Caco-2 (cell line): ENCODE data around the gene MDP1. TPM values are rescaled to one million over a fixed set of nuclear protein-coding genes. Genes with fewer than 3 reads are reported as not detected.

Experiments used
- BruUV-seq: library from RNA; stranded (reverse); fragments of 400-500 nt; replicated peaks from 2 replicates; lab custom pipeline; 2021; lab: Mats Ljungman, UMichigan
- CTCF ChIA-PET: fragments of 300-600 bp; sonication (Branson Sonifier 250); formaldehyde crosslinking; loops from one replicate; lab custom pipeline; 2022; ENCODE audit warnings: antibody characterized with exemption; lab: Charles Lee
- POLR2A ChIA-PET: fragments of 300-600 bp; sonication (Branson Sonifier 250); formaldehyde crosslinking; loops from one replicate; lab custom pipeline; 2022; ENCODE audit warnings: antibody characterized with exemption; lab: Charles Lee
- DNase-seq, 2 experiments: peaks; one replicate each; pipeline versions ENCODE4 v3.0.0 to v3.0.0-alpha.2; 2020 to 2022
- H3K27me3 ChIP-seq: replicated peaks from 2 replicates; pipeline ENCODE4 v1.6.0; 2011; ENCODE audit warnings: low read length; ENCODE audit not compliant: control insufficient read depth, insufficient read depth
- H3K36me3 ChIP-seq: 2 replicates; pipeline ENCODE4 v1.5.1; 2011; ENCODE audit warnings: low read length; ENCODE audit not compliant: control insufficient read depth, insufficient read depth
- H3K4me1 ChIP-seq: fragments of 250-450 bp; sonication (Bioruptor Pico); 2 replicates; pipeline ENCODE4 v1.5.1; 2020; ENCODE audit warnings: mild to moderate bottlenecking
- H3K4me3 ChIP-seq: 2 replicates; pipeline ENCODE4 v1.5.1; 2011; ENCODE audit warnings: low read depth, mild to moderate bottlenecking, control low read depth, low read length
- H3K9me3 ChIP-seq: fragments of 250-450 bp; sonication (Bioruptor Pico); 2 replicates; pipeline ENCODE4 v1.5.1; 2020; ENCODE audit warnings: mild to moderate bottlenecking, moderate library complexity
- H3K27ac Mint-ChIP-seq: one replicate; pipeline ENCODE4 v1.8.0; 2022; ENCODE audit warnings: mixed read lengths; ENCODE audit not compliant: unreplicated experiment
- H3K27me3 Mint-ChIP-seq: one replicate; pipeline ENCODE4 v1.8.0; 2022; ENCODE audit warnings: mixed read lengths; ENCODE audit not compliant: insufficient read depth, unreplicated experiment
- H3K36me3 Mint-ChIP-seq: one replicate; pipeline ENCODE4 v1.8.0; 2022; ENCODE audit warnings: mild to moderate bottlenecking, mixed read lengths; ENCODE audit not compliant: insufficient read depth, unreplicated experiment
- H3K4me1 Mint-ChIP-seq: one replicate; pipeline ENCODE4 v1.8.0; 2022; ENCODE audit warnings: low read depth, mixed read lengths; ENCODE audit not compliant: unreplicated experiment
- H3K4me3 Mint-ChIP-seq: one replicate; pipeline ENCODE4 v1.8.0; 2022; ENCODE audit warnings: mild to moderate bottlenecking, moderate library complexity, mixed read lengths; ENCODE audit not compliant: unreplicated experiment
- H3K9me3 Mint-ChIP-seq: one replicate; pipeline ENCODE4 v1.8.0; 2022; ENCODE audit warnings: mixed read lengths; ENCODE audit not compliant: unreplicated experiment
- CTCF ChIP-seq, 2 experiments: fragments of 200-600 bp in 1 of 2; IDR thresholded peaks; 1 replicate in 1 of 2; 2 replicates in 1 of 2; pipeline versions ENCODE4 v1.5.1 to v1.8.0; 2011 to 2022; ENCODE audit warnings: antibody characterized with exemption in 1 of 2, control low read depth in 1 of 2, inconsistent platforms in 1 of 2, low read depth in 1 of 2, low read length in 1 of 2, mild to moderate bottlenecking in 1 of 2, moderate library complexity in 1 of 2; ENCODE audit not compliant: insufficient read depth in 1 of 2, severe bottlenecking in 1 of 2, unreplicated experiment in 1 of 2
- intact Hi-C: fragments of 100-400 bp; cut with micrococcal nuclease; formaldehyde crosslinking; loops from one replicate; pipeline ENCODE4 v1.10.0; 2022; ENCODE audit not compliant: unreplicated experiment
- total RNA-seq: library from RNA; stranded (reverse); gene quantifications from 2 replicates; pipeline ENCODE4 v1.2.3, GENCODE V29; 2022

Gene MDP1
- total RNA-seq, 1 experiment from 2014 or later: 20.5 TPM

GRCh38 chr14:24238123-24238522, 22.3 kb upstream of the MDP1 start:
- BruUV-seq: no TSS peak
- H3K27ac Mint-ChIP-seq: peak overlapping the region; percentile 61
- TF ChIP-seq CTCF (IDR thresholded peaks at IDR 0.05; ENCODE audit: insufficient read depth in 1 of 2, low read depth in 1 of 2, low read length in 1 of 2, severe bottlenecking in 1 of 2, unreplicated experiment in 1 of 2): no peak
- H3K4me1 Mint-ChIP-seq: peaks cover 9% of the 10 kb centered on the region
- no peak for DNase-seq
- ChIA-PET POLR2A (interaction anchor here (1.5 kb wide), 1 partner anchor 24 kb away, joined by 4 read pairs; no protein-coding TSS in a partner anchor), CTCF (interaction anchor here (0.9 kb wide), 2 partner anchors 25 to 70 kb away, joined by 3 to 4 read pairs; partner anchors contain the start of genes CHMP4A and CIDEB)
- no peaks in the 10 kb centered on the region for H3K9me3 Mint-ChIP-seq
- H3K9me3 ChIP-seq: no peaks in the 10 kb centered on the region
- no peaks in the 10 kb centered on the region for H3K27me3 ChIP-seq
- no peak overlapping the region for H3K4me3 ChIP-seq
- H3K4me1 ChIP-seq: no peaks in the 10 kb centered on the region
- H3K27me3 Mint-ChIP-seq: no peaks in the 10 kb centered on the region
- peaks cover 5% of the 10 kb centered on the region for H3K36me3 ChIP-seq
- peaks cover 62% of the 10 kb centered on the region for H3K36me3 Mint-ChIP-seq
- H3K4me3 Mint-ChIP-seq: no peak overlapping the region
- intact Hi-C loops: no loop called here

GRCh38 chr14:24237463-24237955, 21.6 kb upstream of the MDP1 start:
- H3K4me3 ChIP-seq: no peak overlapping the region
- BruUV-seq: no TSS peak
- CTCF ChIA-PET: interaction anchor here (0.9 kb wide), 2 partner anchors 24 to 71 kb away, joined by 3 to 4 read pairs; partner anchors contain the start of genes CHMP4A and CIDEB
- H3K36me3 ChIP-seq: peaks cover 5% of the 10 kb centered on the region
- POLR2A ChIA-PET: interaction anchor here (1.5 kb wide), 1 partner anchor 24 kb away, joined by 4 read pairs; no protein-coding TSS in a partner anchor
- no peak overlapping the region for H3K27ac Mint-ChIP-seq
- no peak for DNase-seq
- no peaks in the 10 kb centered on the region for H3K9me3 Mint-ChIP-seq
- no peaks in the 10 kb centered on the region for H3K9me3 ChIP-seq
- H3K27me3 Mint-ChIP-seq: no peaks in the 10 kb centered on the region
- H3K4me1 ChIP-seq: no peaks in the 10 kb centered on the region
- intact Hi-C loops: no loop called here
- peaks cover 9% of the 10 kb centered on the region for H3K4me1 Mint-ChIP-seq
- no peaks in the 10 kb centered on the region for H3K27me3 ChIP-seq
- H3K36me3 Mint-ChIP-seq: peaks cover 56% of the 10 kb centered on the region
- no peak for TF ChIP-seq CTCF (IDR thresholded peaks at IDR 0.05; ENCODE audit: insufficient read depth in 1 of 2, low read depth in 1 of 2, low read length in 1 of 2, severe bottlenecking in 1 of 2, unreplicated experiment in 1 of 2)
- no peak overlapping the region for H3K4me3 Mint-ChIP-seq

- POLR2A ChIA-PET: interaction anchor here (1.5 kb wide), 1 partner anchor 23 kb away, joined by 4 read pairs; no protein-coding TSS in a partner anchor
- no TSS peak for BruUV-seq
- peaks cover 5% of the 10 kb centered on the region for H3K36me3 ChIP-seq
These were observed 21.0 kb upstream of the MDP1 start for GRCh38 chr14:24236689-24237462.

More at GRCh38 chr14:24236689-24237462, 21.0 kb upstream of the MDP1 start:
- H3K27ac Mint-ChIP-seq: no peak overlapping the region
- no peak for DNase-seq
- peaks cover 50% of the 10 kb centered on the region for H3K36me3 Mint-ChIP-seq
- H3K4me1 ChIP-seq: no peaks in the 10 kb centered on the region
- H3K9me3 Mint-ChIP-seq: no peaks in the 10 kb centered on the region
- intact Hi-C loops: no loop called here
- no peaks in the 10 kb centered on the region for H3K27me3 ChIP-seq
- CTCF ChIA-PET: no interaction called here
- H3K27me3 Mint-ChIP-seq: no peaks in the 10 kb centered on the region
- TF ChIP-seq CTCF (IDR thresholded peaks at IDR 0.05; ENCODE audit: insufficient read depth in 1 of 2, low read depth in 1 of 2, low read length in 1 of 2, severe bottlenecking in 1 of 2, unreplicated experiment in 1 of 2): no peak
- no peak overlapping the region for H3K4me3 ChIP-seq
- peaks cover 9% of the 10 kb centered on the region for H3K4me1 Mint-ChIP-seq
- H3K9me3 ChIP-seq: no peaks in the 10 kb centered on the region
- no peak overlapping the region for H3K4me3 Mint-ChIP-seq
